ENCODE data around the gene ERG.

ERG gene

DNA sequence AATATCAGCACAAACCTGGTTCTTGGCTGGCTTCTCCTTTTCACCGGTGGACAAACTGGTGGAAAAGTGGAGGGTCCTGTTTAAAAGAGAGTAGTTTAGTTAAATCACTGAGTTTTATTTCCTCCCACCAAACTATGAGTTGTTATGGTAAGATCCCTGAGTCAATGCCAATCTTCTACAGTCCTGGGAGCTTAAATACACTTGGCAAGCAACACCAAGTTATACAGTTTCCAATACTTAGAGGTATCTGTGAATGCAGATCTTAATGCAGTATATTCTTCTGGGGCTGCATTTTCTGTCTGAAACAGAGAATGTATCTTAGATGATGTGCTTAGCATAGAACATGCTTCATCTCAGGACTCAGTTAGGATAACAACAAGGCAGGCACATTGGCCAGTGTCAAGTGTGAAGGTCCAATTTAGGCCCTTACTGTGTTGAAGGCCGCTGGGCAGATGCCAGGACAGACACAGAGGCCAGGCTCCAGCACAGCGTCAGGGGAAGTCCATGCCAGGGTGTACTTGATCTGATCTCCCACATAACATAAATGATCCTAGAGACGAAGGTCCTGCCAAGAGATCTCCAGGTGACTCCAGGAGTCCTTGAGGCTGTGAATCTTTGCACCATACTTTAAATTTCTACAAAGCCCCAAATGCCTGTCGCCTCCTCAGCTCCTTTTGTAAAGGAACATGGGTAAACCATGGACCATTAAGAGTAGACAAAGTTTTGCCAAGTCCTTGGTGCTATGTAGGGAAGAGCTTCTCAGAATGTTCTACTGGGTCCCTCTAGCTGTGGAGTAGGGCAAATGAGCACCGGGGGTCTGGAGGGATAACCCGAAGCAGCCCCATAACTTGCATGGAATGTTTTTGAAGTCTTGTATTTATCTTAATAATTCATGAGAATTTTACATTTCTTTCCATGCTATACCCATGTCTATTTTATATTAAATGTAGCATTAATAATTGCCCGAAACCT lies 164.7 kb downstream of the ERG start:
- DNase-seq (ENCODE audit: low read depth, low spot score) = no peak

GRCh38 chr21:38330666-38331065 lies 167.6 kb downstream of the ERG start:
- no peak for DNase-seq (ENCODE audit: low read depth, low spot score)
